HG03280 (cell line): Measurements from ENCODE around the gene ITPK1.

Experiments
- ATAC-seq: cut with Tn5 transposase; IDR thresholded peaks from one replicate; pipeline ENCODE4 v1.9.1; 2021; ENCODE audit warnings: mild to moderate bottlenecking, moderate library complexity; ENCODE audit not compliant: unreplicated experiment

ITPK1 gene

GRCh38 chr14:93030761-93031160 is 85.0 kb downstream of the ITPK1 start:
- ATAC-seq: no peak

GRCh38 chr14:93029911-93030508 is 85.7 kb downstream of the ITPK1 start:
- no peak for ATAC-seq

GRCh38 chr14:93029417-93029816 is 86.3 kb downstream of the ITPK1 start:
- no peak for ATAC-seq

- no peak for ATAC-seq
These were observed 87.0 kb downstream of the ITPK1 start for GRCh38 chr14:93028724-93029076.

- no peak for ATAC-seq
These were observed 87.7 kb downstream of the ITPK1 start for GRCh38 chr14:93027810-93028723.

- ATAC-seq: no peak
These were observed 89.4 kb downstream of the ITPK1 start for GRCh38 chr14:93026339-93026738.

GRCh38 chr14:93025055-93025454 is 90.7 kb downstream of the ITPK1 start:
- no peak for ATAC-seq

- no peak for ATAC-seq
These were observed 91.2 kb downstream of the ITPK1 start for GRCh38 chr14:93024493-93024892.

GRCh38 chr14:93023802-93024434 is 91.8 kb downstream of the ITPK1 start:
- no peak for ATAC-seq

GRCh38 chr14:93023039-93023438 is 92.7 kb downstream of the ITPK1 start:
- no peak for ATAC-seq

GRCh38 chr14:93019970-93020369 is 95.8 kb downstream of the ITPK1 start:
- ATAC-seq: no peak

GRCh38 chr14:93019367-93019843 is 96.3 kb downstream of the ITPK1 start:
- ATAC-seq: no peak

GRCh38 chr14:93018366-93018765 is 97.4 kb downstream of the ITPK1 start:
- ATAC-seq: no peak

GRCh38 chr14:93017898-93018297 is 97.8 kb downstream of the ITPK1 start:
- no peak for ATAC-seq

- ATAC-seq: no peak
These were observed 98.4 kb downstream of the ITPK1 start for GRCh38 chr14:93017301-93017797.

- no peak for ATAC-seq
These were observed 99.4 kb downstream of the ITPK1 start for GRCh38 chr14:93016275-93016845.

GRCh38 chr14:93015505-93015904 is 100.2 kb downstream of the ITPK1 start:
- no peak for ATAC-seq

- ATAC-seq: no peak
These were observed 100.7 kb downstream of the ITPK1 start for GRCh38 chr14:93015064-93015463.

- ATAC-seq: no peak
These were observed 101.4 kb downstream of the ITPK1 start for GRCh38 chr14:93014058-93015023.
